C4-2B (cell line): ENCODE results near the gene CALHM6.

Source experiments
- H3K27ac ChIP-seq: fragments of 450-650 bp; 2 replicates; pipeline ENCODE4 v1.5.1; 2017
- ZFX ChIP-seq: fragments of 450-650 bp; IDR thresholded peaks from 2 replicates; pipeline ENCODE4 v1.6.1; 2017
- TF ChIP-seq, protein P1 (sequence below): fragments of 450-650 bp; conservative IDR thresholded peaks from 2 replicates; pipeline ENCODE4 v1.5.1; 2017; ENCODE audit warnings: mild to moderate bottlenecking

The CALHM6 gene

DNA sequence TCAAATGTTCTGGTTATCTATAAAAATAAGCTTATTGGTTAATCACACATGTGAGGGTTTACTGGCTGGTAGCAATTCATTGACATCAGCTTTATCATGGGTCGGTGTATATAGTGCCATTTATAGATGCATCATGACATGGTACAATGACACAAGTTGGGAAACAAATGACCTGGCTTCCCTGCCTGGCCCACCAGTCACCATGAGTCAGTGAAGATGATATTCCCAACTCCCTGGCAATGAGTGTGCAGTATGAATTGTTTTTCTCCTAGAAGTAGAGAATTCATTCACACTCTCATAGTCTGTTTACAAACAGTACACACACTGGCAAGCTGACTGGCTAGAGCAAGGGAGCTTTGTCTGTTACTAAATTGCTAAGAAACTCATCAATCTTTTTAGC is 37.2 kb upstream of the CALHM6 start:
- TF ChIP-seq, protein P1, sequence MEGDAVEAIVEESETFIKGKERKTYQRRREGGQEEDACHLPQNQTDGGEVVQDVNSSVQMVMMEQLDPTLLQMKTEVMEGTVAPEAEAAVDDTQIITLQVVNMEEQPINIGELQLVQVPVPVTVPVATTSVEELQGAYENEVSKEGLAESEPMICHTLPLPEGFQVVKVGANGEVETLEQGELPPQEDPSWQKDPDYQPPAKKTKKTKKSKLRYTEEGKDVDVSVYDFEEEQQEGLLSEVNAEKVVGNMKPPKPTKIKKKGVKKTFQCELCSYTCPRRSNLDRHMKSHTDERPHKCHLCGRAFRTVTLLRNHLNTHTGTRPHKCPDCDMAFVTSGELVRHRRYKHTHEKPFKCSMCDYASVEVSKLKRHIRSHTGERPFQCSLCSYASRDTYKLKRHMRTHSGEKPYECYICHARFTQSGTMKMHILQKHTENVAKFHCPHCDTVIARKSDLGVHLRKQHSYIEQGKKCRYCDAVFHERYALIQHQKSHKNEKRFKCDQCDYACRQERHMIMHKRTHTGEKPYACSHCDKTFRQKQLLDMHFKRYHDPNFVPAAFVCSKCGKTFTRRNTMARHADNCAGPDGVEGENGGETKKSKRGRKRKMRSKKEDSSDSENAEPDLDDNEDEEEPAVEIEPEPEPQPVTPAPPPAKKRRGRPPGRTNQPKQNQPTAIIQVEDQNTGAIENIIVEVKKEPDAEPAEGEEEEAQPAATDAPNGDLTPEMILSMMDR = no peak
- TF ChIP-seq ZFX = no peak
- H3K27ac ChIP-seq = no peak overlapping the region

DNA sequence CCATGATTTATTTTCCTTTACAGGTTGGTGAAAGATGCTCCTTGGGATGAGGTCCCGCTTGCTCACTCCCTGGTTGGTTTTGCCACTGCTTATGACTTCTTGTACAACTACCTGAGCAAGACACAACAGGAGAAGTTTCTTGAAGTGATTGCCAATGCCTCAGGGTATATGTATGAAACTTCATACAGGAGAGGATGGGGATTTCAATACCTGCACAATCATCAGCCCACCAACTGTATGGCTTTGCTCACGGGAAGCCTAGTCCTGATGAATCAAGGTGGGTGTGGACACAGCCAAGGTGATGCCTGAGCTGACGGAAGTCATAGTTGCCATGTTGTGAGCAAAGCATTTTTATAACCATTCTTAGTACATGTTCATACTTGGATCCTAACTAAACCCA is 34.6 kb upstream of the CALHM6 start:
- no peak overlapping the region for H3K27ac ChIP-seq
- TF ChIP-seq ZFX = no peak
- TF ChIP-seq, protein P1 = no peak

DNA sequence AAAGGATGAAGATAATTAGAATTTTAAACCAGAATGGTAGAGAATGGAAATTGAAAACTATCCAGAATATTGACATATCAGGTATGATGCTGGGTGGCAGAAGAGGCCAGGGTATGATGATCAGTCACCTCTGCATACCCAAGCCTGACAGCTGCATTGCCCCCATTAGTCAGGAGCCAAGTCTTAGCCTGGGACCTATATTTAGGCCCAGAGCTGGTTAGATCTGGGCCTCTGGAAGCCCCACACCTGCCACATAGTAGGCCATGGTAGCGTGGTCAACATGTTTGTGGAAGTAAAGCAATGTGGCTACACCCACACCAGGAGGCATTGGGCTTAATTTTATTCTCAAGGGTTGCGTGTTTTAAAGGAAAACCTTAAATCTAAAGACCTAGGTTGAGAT is 32.1 kb upstream of the CALHM6 start:
- TF ChIP-seq, protein P1 = no peak
- TF ChIP-seq ZFX = no peak
- no peak overlapping the region for H3K27ac ChIP-seq

GRCh38 chr6:116430860-116431259 is 30.3 kb upstream of the CALHM6 start:
- H3K27ac ChIP-seq = no peak overlapping the region
- TF ChIP-seq, protein P1 = no peak
- TF ChIP-seq ZFX = no peak

DNA sequence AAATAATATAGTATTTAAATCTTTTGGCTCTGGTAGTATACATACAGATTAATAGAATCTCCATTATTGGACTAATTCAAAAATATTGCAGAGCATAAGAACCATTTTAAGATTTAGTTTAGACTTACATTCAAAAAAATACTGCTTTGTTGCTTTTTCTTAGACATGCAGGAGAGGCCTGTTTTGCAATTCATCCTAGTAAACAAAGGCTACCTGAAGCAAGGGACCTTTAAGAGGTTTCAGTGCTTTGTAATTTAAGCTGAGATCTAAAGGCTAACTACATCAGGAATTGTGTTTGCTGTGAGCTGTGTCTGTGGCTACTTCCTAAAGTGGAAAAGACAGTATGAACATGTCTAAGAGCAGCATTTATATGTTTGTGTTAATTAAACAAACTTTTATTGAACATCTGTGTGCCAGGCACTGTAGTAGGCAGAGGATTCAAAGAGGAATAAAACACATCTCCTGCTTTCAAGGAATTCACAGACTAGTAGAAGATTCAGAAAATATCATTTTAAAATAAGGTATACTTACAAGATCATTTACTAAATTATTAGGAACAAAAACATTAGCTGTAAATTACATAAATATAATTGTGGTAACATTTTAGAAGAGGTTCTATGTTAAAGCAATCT is 29.1 kb upstream of the CALHM6 start:
- TF ChIP-seq, protein P1 = no peak
- TF ChIP-seq ZFX = no peak
- H3K27ac ChIP-seq = no peak overlapping the region

GRCh38 chr6:116433206-116433712 is 27.9 kb upstream of the CALHM6 start:
- H3K27ac ChIP-seq = no peak overlapping the region

DNA sequence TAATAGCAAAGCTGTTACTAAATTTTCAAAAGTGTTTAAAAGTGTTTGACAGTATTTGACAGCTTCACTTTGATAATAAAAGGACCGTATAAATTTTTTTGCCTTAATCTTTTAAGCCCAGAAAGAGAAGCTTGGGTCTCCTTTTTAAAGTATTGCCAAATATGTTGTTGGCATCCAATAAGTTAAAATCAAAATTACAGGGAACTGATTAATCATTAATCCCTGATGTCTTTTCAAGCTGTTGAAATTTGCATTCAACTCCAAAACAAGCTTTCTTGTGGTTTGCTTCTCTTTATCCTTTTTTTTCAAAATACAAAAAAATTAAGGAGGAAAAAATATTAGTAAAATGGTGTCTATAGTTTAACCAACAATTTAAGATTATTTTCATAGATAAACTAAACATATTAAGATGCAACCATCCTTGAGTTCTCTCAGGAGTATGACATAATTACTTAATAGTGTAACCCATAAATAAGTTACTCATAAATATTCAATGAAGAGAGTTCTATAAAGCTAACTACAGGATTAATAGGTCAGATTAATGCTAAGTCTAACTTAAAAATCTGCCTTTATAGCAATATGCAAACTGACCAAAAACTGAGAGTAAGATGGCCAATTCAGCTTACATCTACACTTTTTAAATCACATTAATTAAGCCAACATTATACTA is 27.0 kb upstream of the CALHM6 start:
- TF ChIP-seq, protein P1 = no peak
- no peak for TF ChIP-seq ZFX
- H3K27ac ChIP-seq = no peak overlapping the region

More at GRCh38 chr6:116433206-116433712, 27.9 kb upstream of the CALHM6 start:
- TF ChIP-seq, protein P1 = no peak
- no peak for TF ChIP-seq ZFX
